ENCODE results near the gene BRD7.

The BRD7 gene

DNA sequence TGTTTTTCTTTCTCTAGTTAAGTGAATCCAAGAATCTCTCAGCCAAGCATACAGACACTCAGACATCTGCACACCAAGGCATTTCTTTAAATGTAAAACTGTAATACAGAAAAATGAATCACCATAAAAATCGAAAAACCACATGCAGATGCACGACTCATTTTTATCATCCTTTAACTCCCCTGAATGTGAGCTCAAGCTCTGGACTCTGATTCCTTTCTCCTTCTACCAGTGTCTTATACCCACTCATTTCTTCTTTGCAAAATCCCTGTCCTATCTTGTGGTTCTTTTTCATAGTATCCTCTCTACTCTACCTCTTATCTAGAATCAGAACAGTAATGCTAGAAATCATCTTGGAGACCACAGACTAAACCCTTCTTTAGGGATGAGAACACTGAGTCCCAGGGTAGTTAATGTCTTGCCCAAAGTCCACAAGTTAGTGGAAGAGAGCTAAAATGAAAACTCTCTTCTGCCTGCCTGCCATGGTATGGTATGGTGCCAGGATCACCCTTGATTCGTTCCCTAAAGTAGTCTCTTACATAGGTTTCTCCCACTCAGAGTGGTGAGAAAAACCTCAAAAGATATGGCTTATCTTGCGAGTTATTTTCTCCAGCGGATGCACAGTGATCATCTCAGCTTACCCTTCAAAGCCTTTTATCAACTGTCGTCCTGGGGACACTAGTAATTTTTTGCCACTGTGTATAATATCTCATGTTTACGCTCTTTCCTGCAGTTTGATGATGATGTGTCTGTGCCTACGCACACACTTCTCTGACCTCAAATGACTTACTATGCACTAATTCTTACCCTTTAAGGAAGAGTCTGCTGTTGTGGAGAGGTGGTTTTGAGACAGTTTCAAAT lies 30.2 kb downstream of the BRD7 start:
- no peaks in the 10 kb centered on the region for H3K9me3 ChIP-seq (ENCODE audit: control insufficient read depth, insufficient read depth, low read depth, low read length)
- ChIA-PET CTCF (interaction anchor here (0.6 to 1.6 kb wide), 5 partner anchors 10 to 856 kb away, joined by 3 to 6 read pairs (median 3); no protein-coding TSS in a partner anchor), POLR2A (no interaction called here)
- peaks cover 24 to 72% of the 10 kb centered on the region in 2 experiments for H3K36me3 ChIP-seq (ENCODE audit: control insufficient read depth in 2 of 2, insufficient read depth in 1 of 2, low read length in 2 of 2)
- no peaks in the 10 kb centered on the region for H3K4me1 ChIP-seq (ENCODE audit: control insufficient read depth, insufficient read depth, low read length)
- no peak overlapping the region for H3K27ac ChIP-seq (ENCODE audit: extremely low read depth, low read depth, low read length)
- no peak for TF ChIP-seq ZNF571 (tag by site-specific recombination; IDR thresholded peaks at IDR 0.05)
- no peak for TF ChIP-seq ZNF658 (tag by site-specific recombination; IDR thresholded peaks at IDR 0.05)
- TF ChIP-seq TRIM28 (IDR thresholded peaks at IDR 0.05; ENCODE audit: borderline replicate concordance, low read length), result no peak
- TF ChIP-seq ZNF501 (tag by site-specific recombination; IDR thresholded peaks at IDR 0.05), result no peak
- TF ChIP-seq ZNF654 (tag by site-specific recombination; IDR thresholded peaks at IDR 0.05; ENCODE audit: low read depth), result no peak
- no peak for TF ChIP-seq ZSCAN16 (tag by site-specific recombination; IDR thresholded peaks at IDR 0.05)
- TF ChIP-seq KLF1 (tag by site-specific recombination; IDR thresholded peaks at IDR 0.05), result no peak
- no peak for TF ChIP-seq ZBTB20 (tag by site-specific recombination; IDR thresholded peaks at IDR 0.05)
- TF ChIP-seq ZNF548 (tag by site-specific recombination; IDR thresholded peaks at IDR 0.05), result no peak
- TF ChIP-seq, protein P1, sequence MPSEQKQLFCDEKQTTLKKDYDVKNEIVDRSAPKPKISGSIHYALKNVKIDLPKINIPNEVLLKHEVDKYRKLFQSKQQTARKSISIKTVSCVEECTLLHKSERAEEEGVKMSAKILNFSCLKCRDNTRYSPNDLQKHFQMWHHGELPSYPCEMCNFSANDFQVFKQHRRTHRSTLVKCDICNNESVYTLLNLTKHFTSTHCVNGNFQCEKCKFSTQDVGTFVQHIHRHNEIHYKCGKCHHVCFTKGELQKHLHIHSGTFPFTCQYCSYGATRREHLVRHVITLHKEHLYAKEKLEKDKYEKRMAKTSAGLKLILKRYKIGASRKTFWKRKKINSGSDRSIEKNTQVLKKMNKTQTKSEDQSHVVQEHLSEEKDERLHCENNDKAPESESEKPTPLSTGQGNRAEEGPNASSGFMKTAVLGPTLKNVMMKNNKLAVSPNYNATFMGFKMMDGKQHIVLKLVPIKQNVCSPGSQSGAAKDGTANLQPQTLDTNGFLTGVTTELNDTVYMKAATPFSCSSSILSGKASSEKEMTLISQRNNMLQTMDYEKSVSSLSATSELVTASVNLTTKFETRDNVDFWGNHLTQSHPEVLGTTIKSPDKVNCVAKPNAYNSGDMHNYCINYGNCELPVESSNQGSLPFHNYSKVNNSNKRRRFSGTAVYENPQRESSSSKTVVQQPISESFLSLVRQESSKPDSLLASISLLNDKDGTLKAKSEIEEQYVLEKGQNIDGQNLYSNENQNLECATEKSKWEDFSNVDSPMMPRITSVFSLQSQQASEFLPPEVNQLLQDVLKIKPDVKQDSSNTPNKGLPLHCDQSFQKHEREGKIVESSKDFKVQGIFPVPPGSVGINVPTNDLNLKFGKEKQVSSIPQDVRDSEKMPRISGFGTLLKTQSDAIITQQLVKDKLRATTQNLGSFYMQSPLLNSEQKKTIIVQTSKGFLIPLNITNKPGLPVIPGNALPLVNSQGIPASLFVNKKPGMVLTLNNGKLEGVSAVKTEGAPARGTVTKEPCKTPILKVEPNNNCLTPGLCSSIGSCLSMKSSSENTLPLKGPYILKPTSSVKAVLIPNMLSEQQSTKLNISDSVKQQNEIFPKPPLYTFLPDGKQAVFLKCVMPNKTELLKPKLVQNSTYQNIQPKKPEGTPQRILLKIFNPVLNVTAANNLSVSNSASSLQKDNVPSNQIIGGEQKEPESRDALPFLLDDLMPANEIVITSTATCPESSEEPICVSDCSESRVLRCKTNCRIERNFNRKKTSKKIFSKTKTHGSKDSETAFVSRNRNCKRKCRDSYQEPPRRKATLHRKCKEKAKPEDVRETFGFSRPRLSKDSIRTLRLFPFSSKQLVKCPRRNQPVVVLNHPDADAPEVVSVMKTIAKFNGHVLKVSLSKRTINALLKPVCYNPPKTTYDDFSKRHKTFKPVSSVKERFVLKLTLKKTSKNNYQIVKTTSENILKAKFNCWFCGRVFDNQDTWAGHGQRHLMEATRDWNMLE (tag by site-specific recombination; conservative IDR thresholded peaks at IDR 0.05; ENCODE audit: low read depth), result no peak
- TF ChIP-seq ZNF670 (tag by site-specific recombination; IDR thresholded peaks at IDR 0.05; ENCODE audit: low read depth), result no peak
- no peak overlapping the region for H3K4me3 ChIP-seq (ENCODE audit: low read depth, low read length)

DNA sequence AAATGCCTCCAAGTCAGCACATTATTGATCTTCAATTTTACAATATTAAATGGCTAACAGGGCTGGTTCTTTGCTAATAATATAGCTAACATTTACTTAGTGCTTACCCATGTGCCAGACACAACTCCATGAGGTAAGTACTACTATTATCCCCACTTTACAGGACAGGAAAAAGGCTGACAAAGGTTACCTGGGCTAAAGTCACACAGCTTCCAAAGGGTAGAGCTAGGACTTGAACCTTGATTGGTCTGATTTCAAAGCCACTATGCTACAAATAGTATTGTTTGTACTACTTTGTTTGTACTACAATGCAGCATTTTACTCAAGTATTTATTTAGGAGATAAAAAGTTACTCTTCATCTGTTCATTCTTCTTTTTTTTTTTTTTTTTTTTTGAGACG lies 31.9 kb downstream of the BRD7 start:
- peaks cover 24 to 77% of the 10 kb centered on the region in 2 experiments for H3K36me3 ChIP-seq (ENCODE audit: control insufficient read depth in 2 of 2, insufficient read depth in 1 of 2, low read length in 2 of 2)
- ChIA-PET POLR2A (interaction anchor here (0.7 to 0.9 kb wide), 2 partner anchors 61 to 165 kb away, joined by 5 read pairs; no protein-coding TSS in a partner anchor), CTCF (interaction anchor here (0.7 kb wide), 1 partner anchor 463 kb away, joined by 5 read pairs; no protein-coding TSS in a partner anchor)
- H3K4me3 ChIP-seq (ENCODE audit: low read depth, low read length), result no peak overlapping the region
- no peaks in the 10 kb centered on the region for H3K4me1 ChIP-seq (ENCODE audit: control insufficient read depth, insufficient read depth, low read length)
- H3K27ac ChIP-seq (ENCODE audit: extremely low read depth, low read depth, low read length), result no peak overlapping the region
- no peaks in the 10 kb centered on the region for H3K9me3 ChIP-seq (ENCODE audit: control insufficient read depth, insufficient read depth, low read depth, low read length)
- no peak for TF ChIP-seq ZBTB11 (tag by site-specific recombination; conservative IDR thresholded peaks at IDR 0.05; ENCODE audit: low read depth)
- no peak for TF ChIP-seq SCRT2 (tag by site-specific recombination; IDR thresholded peaks at IDR 0.05)
- no peak for TF ChIP-seq ZBTB48 (tag by site-specific recombination; IDR thresholded peaks at IDR 0.05)
- TF ChIP-seq ZXDB (tag by site-specific recombination; IDR thresholded peaks at IDR 0.05), result no peak
- no peak for TF ChIP-seq EGR2 (tag by site-specific recombination; IDR thresholded peaks at IDR 0.05; ENCODE audit: low read depth)
- no peak for TF ChIP-seq ZNF398 (tag by site-specific recombination; IDR thresholded peaks at IDR 0.05)
- no peak for TF ChIP-seq ZNF426 (tag by site-specific recombination; IDR thresholded peaks at IDR 0.05)
- TF ChIP-seq ZEB2 (tag by site-specific recombination; IDR thresholded peaks at IDR 0.05), result no peak
- no peak for TF ChIP-seq ZNF621 (tag by site-specific recombination; IDR thresholded peaks at IDR 0.05)
- TF ChIP-seq ZNF274 (IDR thresholded peaks at IDR 0.05; ENCODE audit: low read length), result no peak
- no peak for TF ChIP-seq ZNF274 (tag by site-specific recombination; IDR thresholded peaks at IDR 0.05; ENCODE audit: borderline replicate concordance)
- TF ChIP-seq ZNF585B (tag by site-specific recombination; IDR thresholded peaks at IDR 0.05), result no peak
- no peak for TF ChIP-seq ZNF792 (tag by site-specific recombination; IDR thresholded peaks at IDR 0.05)

All from HEK293 (cell line).